GM06990 (cell line): ENCODE results near the gene ACTRT2.

Source experiments
- DNase-seq: peaks from one replicate; pipeline ENCODE4 v3.0.0-alpha.2; 2011; ENCODE audit not compliant: insufficient read length; ENCODE audit errors: extremely low read depth
- H3K27me3 ChIP-seq: replicated peaks from 2 replicates; pipeline ENCODE4 v1.6.0; 2011; ENCODE audit warnings: low read length; ENCODE audit not compliant: control insufficient read depth, insufficient read depth
- H3K36me3 ChIP-seq: 2 replicates; pipeline ENCODE4 v1.5.1; 2011; ENCODE audit warnings: low read length; ENCODE audit not compliant: control insufficient read depth, insufficient read depth
- H3K4me3 ChIP-seq: replicated peaks from 2 replicates; pipeline ENCODE4 v1.5.1; 2011; ENCODE audit warnings: low read depth, mild to moderate bottlenecking, control low read depth, low read length
- TF ChIP-seq, protein P1 (sequence below): IDR thresholded peaks from 2 replicates; pipeline ENCODE4 v1.5.1; 2011; ENCODE audit warnings: low read length, control low read depth, mild to moderate bottlenecking, inconsistent platforms; ENCODE audit not compliant: insufficient read depth, poor library complexity, severe bottlenecking

Gene ACTRT2

DNA sequence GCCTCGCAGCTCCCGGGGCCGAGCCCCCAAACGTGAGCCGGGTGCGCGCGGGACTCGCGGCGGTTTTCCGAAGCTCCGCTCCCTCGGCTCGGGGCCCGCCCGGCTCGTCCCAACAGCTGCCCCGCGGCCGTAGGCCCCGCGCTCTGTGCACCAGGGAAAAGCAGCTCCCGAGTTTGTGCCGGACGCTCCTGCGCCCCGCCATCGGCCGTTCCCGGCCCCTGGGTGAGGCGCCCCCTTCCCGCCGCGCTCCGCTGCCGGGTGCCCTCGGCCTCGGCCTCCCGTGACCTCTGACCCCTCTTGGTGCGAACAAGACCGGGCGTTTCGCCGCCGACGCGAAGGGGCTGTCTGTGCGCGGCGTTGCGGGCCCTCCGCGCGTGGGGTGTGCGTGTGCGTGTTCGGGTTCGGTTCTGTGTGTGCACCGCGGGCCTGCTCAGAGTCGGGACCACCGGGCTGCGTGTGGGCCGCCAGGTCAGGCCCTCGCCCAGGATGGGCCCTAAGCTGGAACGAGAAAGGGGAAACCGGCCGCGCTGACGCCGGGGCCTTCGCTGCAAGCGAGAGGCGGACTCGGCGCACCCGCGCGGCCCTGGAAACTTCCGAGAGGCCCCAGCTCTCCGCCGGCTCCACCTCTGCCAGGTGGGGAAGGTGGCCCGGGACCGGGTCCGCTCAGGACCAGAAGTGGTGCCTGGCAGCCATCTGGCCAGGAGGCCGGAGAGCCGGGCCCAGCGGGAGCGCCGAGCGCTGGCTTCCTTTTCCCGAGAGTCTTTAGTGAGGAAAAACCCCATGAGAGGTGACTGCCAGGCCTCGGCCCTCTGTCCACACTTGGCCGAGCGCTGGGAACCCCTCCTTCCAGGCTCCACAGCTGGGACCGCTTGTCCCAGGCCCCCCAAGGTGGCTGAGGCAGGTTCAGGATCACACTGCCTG, 49.6 kb downstream of the ACTRT2 start:
- Histone ChIP-seq H3K27me3 (no peaks in the 10 kb centered on the region; the same call in 1 of the 2 replicates), H3K4me3 (no peak overlapping the region), H3K36me3 (no peaks in the 10 kb centered on the region)
- TF ChIP-seq, protein P1, sequence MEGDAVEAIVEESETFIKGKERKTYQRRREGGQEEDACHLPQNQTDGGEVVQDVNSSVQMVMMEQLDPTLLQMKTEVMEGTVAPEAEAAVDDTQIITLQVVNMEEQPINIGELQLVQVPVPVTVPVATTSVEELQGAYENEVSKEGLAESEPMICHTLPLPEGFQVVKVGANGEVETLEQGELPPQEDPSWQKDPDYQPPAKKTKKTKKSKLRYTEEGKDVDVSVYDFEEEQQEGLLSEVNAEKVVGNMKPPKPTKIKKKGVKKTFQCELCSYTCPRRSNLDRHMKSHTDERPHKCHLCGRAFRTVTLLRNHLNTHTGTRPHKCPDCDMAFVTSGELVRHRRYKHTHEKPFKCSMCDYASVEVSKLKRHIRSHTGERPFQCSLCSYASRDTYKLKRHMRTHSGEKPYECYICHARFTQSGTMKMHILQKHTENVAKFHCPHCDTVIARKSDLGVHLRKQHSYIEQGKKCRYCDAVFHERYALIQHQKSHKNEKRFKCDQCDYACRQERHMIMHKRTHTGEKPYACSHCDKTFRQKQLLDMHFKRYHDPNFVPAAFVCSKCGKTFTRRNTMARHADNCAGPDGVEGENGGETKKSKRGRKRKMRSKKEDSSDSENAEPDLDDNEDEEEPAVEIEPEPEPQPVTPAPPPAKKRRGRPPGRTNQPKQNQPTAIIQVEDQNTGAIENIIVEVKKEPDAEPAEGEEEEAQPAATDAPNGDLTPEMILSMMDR: no peak
- no peak for DNase-seq

DNA sequence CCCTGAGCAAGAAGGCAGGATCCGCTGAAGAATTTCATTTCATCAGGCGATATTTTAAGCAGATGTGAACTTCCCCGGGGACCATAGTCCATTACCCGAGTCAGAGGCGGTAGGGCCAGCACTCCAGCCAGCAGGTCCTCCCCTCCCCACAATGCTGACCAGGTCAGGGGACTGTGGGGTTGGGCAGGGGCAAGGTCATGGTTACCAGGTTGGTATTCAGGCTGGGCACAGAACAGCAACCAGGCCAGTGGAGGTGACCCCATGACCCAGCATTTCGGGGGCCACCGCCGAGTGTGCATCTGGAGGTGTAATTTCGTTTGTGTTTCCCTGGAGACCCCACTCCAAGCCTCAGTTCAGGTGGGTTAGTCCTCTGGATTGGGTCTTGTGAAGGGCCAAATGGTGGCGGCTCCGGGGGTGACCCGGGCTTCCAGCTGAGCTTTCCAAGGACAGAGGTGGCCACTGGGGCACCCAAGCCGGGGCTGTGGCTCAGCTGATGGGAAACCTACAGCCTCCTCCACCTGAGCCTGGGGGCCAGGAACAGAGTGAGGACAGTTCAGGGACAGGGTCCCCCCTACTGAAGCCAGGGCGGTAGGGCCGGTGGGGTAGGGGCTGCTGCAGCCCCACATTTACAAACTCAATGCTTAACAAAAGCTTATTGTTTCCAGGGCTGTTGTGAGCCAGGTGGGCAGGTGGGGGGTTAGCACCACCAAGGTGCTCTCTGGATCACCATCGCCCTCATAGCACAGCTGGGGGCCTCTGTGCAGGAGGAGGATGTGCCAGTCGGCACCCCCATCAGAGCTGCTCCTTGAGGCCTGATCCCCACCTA, 50.5 kb downstream of the ACTRT2 start:
- Histone ChIP-seq H3K27me3 (no peaks in the 10 kb centered on the region; the same call in 1 of the 2 replicates), H3K4me3 (no peak overlapping the region)
- TF ChIP-seq, protein P1: no peak

More for the DNA sequence above, 50.5 kb downstream of the ACTRT2 start:
- no peak for DNase-seq
- H3K36me3 ChIP-seq: no peaks in the 10 kb centered on the region
